ENCODE data around the gene CNST.

- TF ChIP-seq, protein P1, sequence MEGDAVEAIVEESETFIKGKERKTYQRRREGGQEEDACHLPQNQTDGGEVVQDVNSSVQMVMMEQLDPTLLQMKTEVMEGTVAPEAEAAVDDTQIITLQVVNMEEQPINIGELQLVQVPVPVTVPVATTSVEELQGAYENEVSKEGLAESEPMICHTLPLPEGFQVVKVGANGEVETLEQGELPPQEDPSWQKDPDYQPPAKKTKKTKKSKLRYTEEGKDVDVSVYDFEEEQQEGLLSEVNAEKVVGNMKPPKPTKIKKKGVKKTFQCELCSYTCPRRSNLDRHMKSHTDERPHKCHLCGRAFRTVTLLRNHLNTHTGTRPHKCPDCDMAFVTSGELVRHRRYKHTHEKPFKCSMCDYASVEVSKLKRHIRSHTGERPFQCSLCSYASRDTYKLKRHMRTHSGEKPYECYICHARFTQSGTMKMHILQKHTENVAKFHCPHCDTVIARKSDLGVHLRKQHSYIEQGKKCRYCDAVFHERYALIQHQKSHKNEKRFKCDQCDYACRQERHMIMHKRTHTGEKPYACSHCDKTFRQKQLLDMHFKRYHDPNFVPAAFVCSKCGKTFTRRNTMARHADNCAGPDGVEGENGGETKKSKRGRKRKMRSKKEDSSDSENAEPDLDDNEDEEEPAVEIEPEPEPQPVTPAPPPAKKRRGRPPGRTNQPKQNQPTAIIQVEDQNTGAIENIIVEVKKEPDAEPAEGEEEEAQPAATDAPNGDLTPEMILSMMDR (IDR thresholded peaks at IDR 0.05; ENCODE audit: insufficient read depth, low read length, poor library complexity, severe bottlenecking), result no peak
- TF ChIP-seq EZH2phosphoT487 (conservative IDR thresholded peaks at IDR 0.05; ENCODE audit: low read length), result no peak
Observed at GRCh38 chr1:246624091-246624490, 57.8 kb downstream of the CNST start.

Data from SU-DHL-6 (cell line).